RWPE2 (cell line): ENCODE results near the gene EEA1.

Experiments used
- ATAC-seq: fragments of 200-7000 bp; cut with Tn5 transposase; 3 replicates; pipeline ENCODE4 v1.9.1; 2021; ENCODE audit warnings: low read depth
- DNase-seq: peaks from one replicate; pipeline ENCODE4 v3.0.0-alpha.2; 2020; ENCODE audit warnings: low spot score
- H3K27ac ChIP-seq: fragments of 450-650 bp; 2 replicates; pipeline ENCODE4 v1.5.1; 2017; ENCODE audit warnings: mild to moderate bottlenecking; ENCODE audit not compliant: poor library complexity, severe bottlenecking
- H3K27me3 ChIP-seq: fragments of 250-450 bp; sonication (Bioruptor Pico); 2 replicates; pipeline ENCODE4 v1.5.1; 2021; ENCODE audit warnings: mild to moderate bottlenecking, moderate library complexity; ENCODE audit not compliant: insufficient read depth, poor library complexity, severe bottlenecking
- H3K36me3 ChIP-seq: fragments of 250-450 bp; sonication (Bioruptor Pico); 2 replicates; pipeline ENCODE4 v1.5.1; 2020; ENCODE audit warnings: low read depth, mild to moderate bottlenecking, moderate library complexity
- H3K4me1 ChIP-seq: fragments of 250-450 bp; sonication (Bioruptor Pico); 2 replicates; pipeline ENCODE4 v1.5.1; 2021; ENCODE audit warnings: mild to moderate bottlenecking, moderate library complexity; ENCODE audit not compliant: insufficient read depth, poor library complexity, severe bottlenecking
- H3K4me3 ChIP-seq: fragments of 250-450 bp; sonication (Bioruptor Pico); 2 replicates; pipeline ENCODE4 v1.5.1; 2021; ENCODE audit warnings: mild to moderate bottlenecking, moderate library complexity; ENCODE audit not compliant: severe bottlenecking
- H3K9me3 ChIP-seq: fragments of 250-450 bp; sonication (Bioruptor Pico); 2 replicates; pipeline ENCODE4 v1.5.1; 2021; ENCODE audit warnings: mild to moderate bottlenecking, moderate library complexity; ENCODE audit not compliant: severe bottlenecking
- CTCF ChIP-seq: fragments of 450-650 bp; IDR thresholded peaks from one replicate; pipeline ENCODE4 v1.5.1; 2017; ENCODE audit warnings: mild to moderate bottlenecking, moderate library complexity; ENCODE audit not compliant: poor library complexity, severe bottlenecking

Gene EEA1

DNA sequence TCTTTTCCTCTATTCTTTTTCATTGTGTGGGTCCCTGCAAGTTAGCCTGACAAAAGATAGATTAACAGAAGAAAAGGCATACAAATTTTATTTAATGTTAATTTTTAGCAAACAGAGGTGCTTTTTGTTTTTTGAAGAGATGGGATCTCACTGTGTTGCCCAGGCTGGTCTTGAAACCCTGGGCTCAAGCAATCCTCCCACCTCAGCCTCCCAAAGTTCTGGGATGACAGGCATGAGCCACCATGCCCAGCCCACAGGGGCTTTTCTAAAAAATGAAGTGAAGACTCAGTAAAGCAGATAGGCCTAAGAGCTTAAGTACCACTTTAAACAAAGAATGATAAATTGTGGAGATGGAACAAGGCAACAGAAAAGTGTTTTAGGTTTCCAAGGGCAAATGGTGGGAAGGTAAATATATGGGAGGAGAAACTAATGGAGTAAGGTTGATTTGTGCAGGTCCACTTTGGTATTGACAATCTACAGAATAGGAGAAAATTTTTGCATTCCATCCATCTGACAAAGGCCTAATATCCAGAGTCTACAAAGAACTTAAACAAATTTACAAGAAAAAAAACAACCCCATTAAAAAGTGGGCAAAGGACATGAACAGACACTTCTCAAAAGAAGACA is 18.6 kb upstream of the EEA1 start:
- no peaks in the 10 kb centered on the region for H3K27me3 ChIP-seq
- no peak for TF ChIP-seq CTCF
- no peak overlapping the region for H3K4me3 ChIP-seq
- DNase-seq, result no peak
- H3K9me3 ChIP-seq, result no peaks in the 10 kb centered on the region
- no peak for ATAC-seq
- no peak overlapping the region for H3K27ac ChIP-seq
- no peaks in the 10 kb centered on the region for H3K36me3 ChIP-seq
- H3K4me1 ChIP-seq, result peaks cover 4% of the 10 kb centered on the region

GRCh38 chr12:92945659-92946220 is 16.6 kb upstream of the EEA1 start:
- DNase-seq (no peak), ATAC-seq (no peak)
- Histone ChIP-seq H3K27ac (no peak overlapping the region), H3K27me3 (no peaks in the 10 kb centered on the region), H3K36me3 (no peaks in the 10 kb centered on the region), H3K9me3 (no peaks in the 10 kb centered on the region), H3K4me1 (peaks cover 4% of the 10 kb centered on the region), H3K4me3 (no peak overlapping the region)
- no peak for TF ChIP-seq CTCF

GRCh38 chr12:92943482-92944250 is 14.6 kb upstream of the EEA1 start:
- TF ChIP-seq CTCF, result peak; percentile 39
- Histone ChIP-seq H3K27me3 (no peaks in the 10 kb centered on the region), H3K36me3 (no peaks in the 10 kb centered on the region), H3K4me1 (peaks cover 13% of the 10 kb centered on the region), H3K9me3 (no peaks in the 10 kb centered on the region), H3K4me3 (no peak overlapping the region), H3K27ac (no peak overlapping the region)
- DNase-seq (no peak), ATAC-seq (0 out of 3 replicates have a peak, but pooled peaks have one; percentile 35)

DNA sequence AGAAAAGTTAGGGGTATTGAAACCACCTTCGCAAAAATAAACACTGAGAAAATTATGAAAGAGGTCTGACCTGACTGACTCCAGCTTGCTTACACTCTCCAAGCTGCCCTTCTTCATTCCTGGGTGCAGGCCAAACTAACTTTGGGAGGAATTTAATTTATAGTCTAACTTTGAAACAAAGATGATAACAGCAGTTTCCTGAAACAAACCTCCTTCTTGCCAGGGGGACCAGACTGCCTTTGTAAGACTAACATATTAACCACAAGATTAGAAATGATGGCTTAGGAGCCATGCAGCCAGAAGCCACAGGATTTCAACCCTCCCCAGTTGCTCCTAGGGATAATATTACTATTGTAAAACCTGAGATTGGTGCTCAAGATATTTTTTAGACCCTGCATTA is 13.8 kb upstream of the EEA1 start:
- Histone ChIP-seq H3K27ac (no peak overlapping the region), H3K9me3 (no peaks in the 10 kb centered on the region), H3K36me3 (no peaks in the 10 kb centered on the region), H3K4me3 (no peak overlapping the region), H3K4me1 (peaks cover 20% of the 10 kb centered on the region), H3K27me3 (no peaks in the 10 kb centered on the region)
- ATAC-seq, result no peak
- no peak for TF ChIP-seq CTCF
- no peak for DNase-seq
